ENCODE results near the gene IRF7.

DNA sequence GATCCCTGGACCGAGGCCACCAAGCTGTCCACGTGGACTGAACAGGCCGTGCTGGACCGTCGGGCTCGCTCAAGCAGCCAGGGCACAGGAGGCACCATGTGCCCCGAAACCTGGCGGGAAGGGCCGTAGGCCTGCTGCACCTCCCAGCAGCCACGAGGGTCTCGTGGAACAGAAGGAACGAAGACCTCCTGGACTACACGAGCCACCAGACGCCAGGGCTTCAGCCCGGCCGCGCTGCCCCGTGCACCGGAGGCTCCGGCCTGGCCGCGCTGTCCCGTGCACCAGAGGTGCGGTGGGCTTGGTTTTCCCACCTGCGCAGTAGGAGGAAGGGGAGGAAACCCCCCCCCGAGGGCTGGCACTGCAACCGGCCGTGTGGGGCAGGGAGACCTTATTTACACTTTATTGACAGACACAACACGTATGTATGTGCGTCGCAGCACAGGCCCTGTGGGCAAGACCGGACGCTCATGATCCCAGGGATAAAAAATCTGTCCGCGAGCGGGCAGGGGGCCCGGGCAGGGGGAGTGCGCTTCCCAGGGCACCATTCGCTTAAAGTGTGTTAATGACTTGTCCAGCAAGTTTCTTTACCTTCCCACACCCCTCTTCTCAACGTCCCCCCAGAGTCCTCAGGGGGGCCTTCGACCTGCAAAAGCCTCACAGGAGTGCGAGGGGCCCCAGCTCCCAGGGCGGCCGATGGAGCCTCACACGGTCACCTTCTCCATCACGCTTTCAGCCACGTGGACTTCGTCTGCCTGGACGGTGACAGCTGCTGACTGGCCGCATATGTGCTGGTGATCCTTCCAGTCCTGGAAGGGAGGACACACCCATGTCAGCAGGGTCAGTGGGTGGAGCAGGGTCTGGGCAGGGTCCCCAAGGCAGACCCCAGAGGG lies 28.3 kb upstream of the IRF7 start:
- TF ChIP-seq YY1 (IDR thresholded peaks at IDR 0.05; ENCODE audit: low read depth) (no peak), TCF12 (IDR thresholded peaks at IDR 0.05) (no peak), TEAD4 (IDR thresholded peaks at IDR 0.05; ENCODE audit: borderline replicate concordance, insufficient read depth) (no peak), POLR2AphosphoS5 (IDR thresholded peaks at IDR 0.05; ENCODE audit: low read depth, low read length) (no peak), RFX5 (IDR thresholded peaks at IDR 0.05; ENCODE audit: low read length) (no peak)
- TF ChIP-seq, protein P1, sequence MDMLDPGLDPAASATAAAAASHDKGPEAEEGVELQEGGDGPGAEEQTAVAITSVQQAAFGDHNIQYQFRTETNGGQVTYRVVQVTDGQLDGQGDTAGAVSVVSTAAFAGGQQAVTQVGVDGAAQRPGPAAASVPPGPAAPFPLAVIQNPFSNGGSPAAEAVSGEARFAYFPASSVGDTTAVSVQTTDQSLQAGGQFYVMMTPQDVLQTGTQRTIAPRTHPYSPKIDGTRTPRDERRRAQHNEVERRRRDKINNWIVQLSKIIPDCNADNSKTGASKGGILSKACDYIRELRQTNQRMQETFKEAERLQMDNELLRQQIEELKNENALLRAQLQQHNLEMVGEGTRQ (IDR thresholded peaks at IDR 0.05; ENCODE audit: borderline replicate concordance, low read depth, low read length) = no peak
- TF ChIP-seq, protein P2, sequence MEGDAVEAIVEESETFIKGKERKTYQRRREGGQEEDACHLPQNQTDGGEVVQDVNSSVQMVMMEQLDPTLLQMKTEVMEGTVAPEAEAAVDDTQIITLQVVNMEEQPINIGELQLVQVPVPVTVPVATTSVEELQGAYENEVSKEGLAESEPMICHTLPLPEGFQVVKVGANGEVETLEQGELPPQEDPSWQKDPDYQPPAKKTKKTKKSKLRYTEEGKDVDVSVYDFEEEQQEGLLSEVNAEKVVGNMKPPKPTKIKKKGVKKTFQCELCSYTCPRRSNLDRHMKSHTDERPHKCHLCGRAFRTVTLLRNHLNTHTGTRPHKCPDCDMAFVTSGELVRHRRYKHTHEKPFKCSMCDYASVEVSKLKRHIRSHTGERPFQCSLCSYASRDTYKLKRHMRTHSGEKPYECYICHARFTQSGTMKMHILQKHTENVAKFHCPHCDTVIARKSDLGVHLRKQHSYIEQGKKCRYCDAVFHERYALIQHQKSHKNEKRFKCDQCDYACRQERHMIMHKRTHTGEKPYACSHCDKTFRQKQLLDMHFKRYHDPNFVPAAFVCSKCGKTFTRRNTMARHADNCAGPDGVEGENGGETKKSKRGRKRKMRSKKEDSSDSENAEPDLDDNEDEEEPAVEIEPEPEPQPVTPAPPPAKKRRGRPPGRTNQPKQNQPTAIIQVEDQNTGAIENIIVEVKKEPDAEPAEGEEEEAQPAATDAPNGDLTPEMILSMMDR (IDR thresholded peaks at IDR 0.05) = no peak

All from SK-N-SH (cell line).